HG02763 (cell line): Measurements from ENCODE around the gene SELENON.

ENCODE experiments used
- ATAC-seq: cut with Tn5 transposase; IDR thresholded peaks from one replicate; pipeline ENCODE4 v1.9.1; 2021; ENCODE audit warnings: mild to moderate bottlenecking, moderate library complexity; ENCODE audit not compliant: unreplicated experiment

The SELENON gene

DNA sequence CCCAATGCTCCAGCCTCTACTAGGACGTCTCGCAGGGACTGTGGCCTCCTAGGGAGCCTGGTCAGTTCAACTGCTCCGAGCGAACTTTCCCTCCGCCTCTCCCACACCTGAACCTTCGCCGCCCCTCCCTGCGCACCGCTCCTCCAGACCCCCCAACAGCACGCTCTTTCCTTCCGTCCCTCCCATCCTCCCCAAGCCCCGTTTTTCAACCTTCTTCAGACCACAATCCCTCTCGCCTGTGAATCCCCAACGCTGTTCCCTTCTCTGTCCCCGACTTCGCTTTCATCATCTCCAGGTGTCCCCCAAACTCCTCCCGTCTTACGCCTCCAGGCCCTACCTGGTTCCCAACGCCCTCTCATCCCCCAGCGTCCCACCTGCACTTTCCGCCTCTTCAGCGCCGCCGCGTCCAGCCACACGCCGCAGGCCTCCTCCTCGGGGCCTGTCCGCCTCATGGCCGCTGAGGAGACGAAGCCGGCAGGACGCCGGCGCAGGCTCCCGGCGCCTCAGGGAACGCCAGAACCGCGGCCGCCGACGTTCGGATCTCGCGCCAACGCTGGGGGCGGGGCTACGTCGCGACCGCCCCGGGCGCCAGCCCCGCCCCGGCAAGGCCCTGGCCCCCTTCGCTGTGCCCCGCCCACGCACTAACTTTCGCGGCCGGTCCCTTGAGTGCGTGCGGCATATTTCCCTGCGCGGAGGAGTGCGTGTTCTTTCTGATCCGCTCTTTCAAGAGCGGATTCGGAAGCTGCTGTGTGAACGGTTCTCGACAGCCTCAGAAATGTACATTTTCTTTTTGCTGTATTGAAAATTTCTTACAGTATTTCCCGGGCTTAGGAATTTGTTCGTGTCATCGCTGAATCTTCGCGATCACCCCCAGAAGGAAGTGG is 59.2 kb downstream of the SELENON start, which contains the start of gene AUNIP:
Gene AUNIP (minus strand): TSS at position 552 of the 884 bp plus-strand sequence. CDS start 100 bp downstream, at position 452.
- peak; percentile 78 for ATAC-seq

- ATAC-seq: no peak
Measured at GRCh38 chr1:25861316-25862286, 61.6 kb downstream of the SELENON start.

DNA sequence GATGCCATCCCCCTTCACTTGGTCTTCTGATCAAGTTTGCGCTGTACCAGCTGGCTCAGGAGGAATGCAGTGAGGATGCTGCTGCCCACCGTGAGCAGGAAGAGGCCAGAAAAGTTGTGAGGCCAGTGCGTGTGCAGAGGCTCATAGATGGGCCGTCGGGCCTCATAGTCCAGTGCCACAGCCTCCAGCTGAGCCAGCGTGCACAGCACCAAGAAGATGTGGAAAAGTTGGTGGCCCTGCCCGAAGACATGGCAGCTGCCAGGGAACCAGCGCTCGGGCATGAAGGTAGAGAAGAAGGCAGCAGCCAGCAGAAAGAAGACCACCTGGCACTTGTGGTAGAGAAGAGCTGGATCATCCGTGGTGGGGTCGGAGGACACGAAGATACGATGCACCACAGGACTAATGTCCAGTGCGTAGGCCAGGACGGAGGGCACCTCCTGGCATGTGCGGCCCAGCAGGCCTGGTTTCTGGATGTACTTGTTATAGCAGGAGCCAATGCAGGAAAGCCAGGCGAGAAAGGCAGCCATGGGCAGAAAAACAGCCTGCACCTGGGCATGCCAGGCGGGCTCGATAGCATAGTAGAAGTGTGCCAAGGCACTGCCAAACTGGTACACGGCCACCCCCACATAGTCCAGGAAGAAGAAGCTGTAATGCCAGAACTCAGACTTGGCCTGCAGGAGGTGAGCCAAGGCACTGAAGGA is 62.9 kb downstream of the SELENON start:
- ATAC-seq: no peak

DNA sequence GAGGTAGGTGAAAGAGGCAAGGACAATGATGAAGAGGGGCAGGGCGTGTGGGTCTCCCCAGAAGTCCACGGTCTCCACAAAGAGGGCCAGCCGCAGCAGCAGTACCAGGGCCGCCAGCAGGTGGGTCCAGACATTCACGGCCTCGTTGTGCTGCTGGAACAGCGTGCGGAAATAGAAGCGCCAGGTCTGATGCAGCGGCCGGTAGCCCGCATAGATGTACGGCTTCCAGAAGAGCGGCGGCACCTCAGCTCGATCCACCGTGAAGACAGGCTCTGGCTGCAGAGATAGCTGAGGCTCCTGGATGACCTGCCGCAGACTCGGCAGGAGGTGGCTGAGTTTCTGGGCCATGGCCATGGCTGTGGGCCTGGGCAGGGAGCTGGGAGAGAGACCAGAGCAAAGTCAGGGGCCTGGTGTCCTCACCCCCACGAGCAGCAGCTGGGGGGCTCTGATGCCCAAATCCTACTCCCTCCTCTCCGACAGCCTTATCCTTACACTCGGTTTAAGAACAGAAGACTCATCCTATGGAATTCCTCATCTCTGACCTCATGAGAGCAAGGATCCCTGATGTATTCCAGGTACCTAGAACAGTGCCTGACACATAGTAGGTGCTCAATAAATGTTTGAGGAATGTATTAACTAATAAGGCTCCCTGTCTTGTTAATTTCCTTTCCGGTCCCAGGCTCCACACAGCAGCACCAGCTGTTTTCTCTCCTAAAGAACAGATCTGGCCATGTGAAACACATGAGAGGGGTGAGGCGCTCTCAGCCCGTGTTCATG is 63.7 kb downstream of the SELENON start:
- no peak for ATAC-seq

DNA sequence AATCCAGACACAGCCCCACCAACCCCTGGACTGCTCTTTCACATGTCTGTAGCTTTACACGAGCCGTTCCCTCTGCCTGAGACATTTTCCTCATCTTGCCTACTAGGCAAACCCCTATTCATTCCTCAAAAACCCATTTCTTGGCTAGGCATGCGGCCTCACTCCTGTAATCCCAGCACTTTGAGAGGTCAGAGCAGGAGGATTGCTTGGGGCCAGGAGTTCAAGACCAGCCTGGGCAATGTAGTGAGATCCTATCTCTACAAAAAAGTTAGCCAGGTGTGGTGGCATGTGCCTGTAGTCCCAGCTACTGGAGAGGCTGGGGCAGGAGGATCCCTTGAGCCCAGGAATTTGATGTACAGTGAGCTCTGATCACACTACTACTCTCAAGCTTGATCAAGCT is 64.4 kb downstream of the SELENON start:
- ATAC-seq: no peak

- no peak for ATAC-seq
Measured at GRCh38 chr1:25866288-25866687, 66.3 kb downstream of the SELENON start.

DNA sequence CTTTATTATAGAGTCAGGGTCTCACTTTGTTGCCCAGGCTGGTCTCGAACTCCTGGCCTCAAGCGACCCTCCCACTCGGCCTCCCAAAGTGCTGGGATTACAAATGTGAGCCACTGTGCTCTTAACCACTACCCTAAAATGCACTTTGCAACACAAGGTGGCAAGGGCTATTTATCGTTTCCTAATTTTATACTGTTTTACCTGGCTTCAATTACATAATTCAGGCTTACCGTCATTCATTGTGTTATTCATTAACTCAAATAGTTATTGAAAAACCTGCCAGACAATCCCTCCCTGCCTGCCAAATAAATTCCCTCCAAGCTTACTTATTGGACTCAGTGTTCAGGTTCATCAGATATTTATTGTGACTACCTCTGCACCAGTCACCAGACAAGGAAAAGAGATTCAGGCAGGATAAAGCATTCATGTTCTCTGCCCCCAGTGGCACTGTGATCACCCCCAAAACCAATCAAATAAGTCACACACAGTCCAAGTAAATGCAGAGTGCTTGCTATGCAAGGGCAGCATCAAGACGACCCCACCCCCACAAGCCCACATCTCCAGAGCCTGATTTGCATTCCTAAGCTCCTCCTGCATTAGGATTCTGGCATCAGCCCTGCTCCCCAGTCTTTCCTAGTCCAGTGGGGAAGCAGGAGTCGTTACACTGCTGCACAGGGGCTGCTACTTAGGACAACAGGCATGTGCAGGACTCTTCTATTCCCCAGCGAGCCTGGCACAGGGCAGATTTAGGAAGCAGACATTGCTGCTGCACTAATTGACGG is 67.4 kb downstream of the SELENON start:
- no peak for ATAC-seq
